Prostate gland (tissue), 2 donors: ENCODE results near the gene RNF223.

Experiments used
- POLR2A ChIP-seq: fragments of 450-650 bp; IDR thresholded peaks from one replicate; pipeline ENCODE4 v1.6.1; 2016; ENCODE audit warnings: antibody characterized with exemption, mild to moderate bottlenecking
- TF ChIP-seq, protein P1 (sequence below), 4 experiments: fragments of 200-600 bp in 2 of 4; fragments of 450-650 bp in 2 of 4; sonication (generic) in 2 of 4; IDR thresholded peaks; 1 replicate in 3 of 4; 2 replicates in 1 of 4; pipeline ENCODE4 v1.5.1; 2016 to 2019; ENCODE audit warnings: antibody characterized with exemption in 4 of 4, mild to moderate bottlenecking in 2 of 4, moderate library complexity in 2 of 4

DNA sequence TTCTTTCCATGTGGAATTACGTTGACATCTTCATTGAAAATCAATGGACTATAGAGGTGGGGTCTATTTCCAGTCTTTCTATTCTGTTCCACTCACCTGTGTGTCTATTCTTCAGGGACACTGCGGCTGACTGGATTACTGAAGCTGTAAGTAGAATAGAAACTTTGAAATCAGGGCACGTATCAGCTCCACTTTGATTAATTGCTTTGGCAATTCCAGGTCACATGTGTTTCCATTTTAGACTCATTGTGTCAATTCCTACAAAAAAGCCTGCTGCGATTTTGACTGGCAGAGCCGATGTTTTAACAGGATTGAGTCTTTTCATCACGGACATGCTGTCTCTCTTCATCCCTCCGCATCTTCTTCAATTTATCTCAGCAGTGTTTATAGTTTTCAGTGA lies 20.9 kb upstream of the RNF223 start:
- TF ChIP-seq, protein P1, sequence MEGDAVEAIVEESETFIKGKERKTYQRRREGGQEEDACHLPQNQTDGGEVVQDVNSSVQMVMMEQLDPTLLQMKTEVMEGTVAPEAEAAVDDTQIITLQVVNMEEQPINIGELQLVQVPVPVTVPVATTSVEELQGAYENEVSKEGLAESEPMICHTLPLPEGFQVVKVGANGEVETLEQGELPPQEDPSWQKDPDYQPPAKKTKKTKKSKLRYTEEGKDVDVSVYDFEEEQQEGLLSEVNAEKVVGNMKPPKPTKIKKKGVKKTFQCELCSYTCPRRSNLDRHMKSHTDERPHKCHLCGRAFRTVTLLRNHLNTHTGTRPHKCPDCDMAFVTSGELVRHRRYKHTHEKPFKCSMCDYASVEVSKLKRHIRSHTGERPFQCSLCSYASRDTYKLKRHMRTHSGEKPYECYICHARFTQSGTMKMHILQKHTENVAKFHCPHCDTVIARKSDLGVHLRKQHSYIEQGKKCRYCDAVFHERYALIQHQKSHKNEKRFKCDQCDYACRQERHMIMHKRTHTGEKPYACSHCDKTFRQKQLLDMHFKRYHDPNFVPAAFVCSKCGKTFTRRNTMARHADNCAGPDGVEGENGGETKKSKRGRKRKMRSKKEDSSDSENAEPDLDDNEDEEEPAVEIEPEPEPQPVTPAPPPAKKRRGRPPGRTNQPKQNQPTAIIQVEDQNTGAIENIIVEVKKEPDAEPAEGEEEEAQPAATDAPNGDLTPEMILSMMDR (IDR thresholded peaks at IDR 0.05) = no peak
- no peak for TF ChIP-seq POLR2A
